Adipose tissue (tissue), 3 donors: ENCODE results near the gene LRP1-AS. TPM values are rescaled to one million over a fixed set of nuclear protein-coding genes. Genes with fewer than 3 reads are reported as not detected.

ENCODE experiments used
- H3K27ac ChIP-seq: one replicate; pipeline ENCODE4 v1.5.1; 2013; ENCODE audit warnings: low read depth, low read length
- WGBS, 3 donors: extraction: QIAGEN DNeasy Blood & Tissue Kit; methylation state at CpG; one replicate each; pipeline ENCODE4 v1.1.7; 2013; 5-methylcytosine and 5-hydroxymethylcytosine counted together
- polyA plus RNA-seq, 3 donors: library from polyadenylated mRNA; stranded (reverse); fragments of 200-250 nt; gene quantifications; one replicate each; pipeline ENCODE4 v1.2.3, GENCODE V29; 2013
- donor health status: healthy with polysubstance abuse.
- donor health status: Bipolar disorder and iron deficiency.
- donor health status: healthy.

Gene LRP1-AS
- polyA plus RNA-seq, 3 donors = not detected

DNA sequence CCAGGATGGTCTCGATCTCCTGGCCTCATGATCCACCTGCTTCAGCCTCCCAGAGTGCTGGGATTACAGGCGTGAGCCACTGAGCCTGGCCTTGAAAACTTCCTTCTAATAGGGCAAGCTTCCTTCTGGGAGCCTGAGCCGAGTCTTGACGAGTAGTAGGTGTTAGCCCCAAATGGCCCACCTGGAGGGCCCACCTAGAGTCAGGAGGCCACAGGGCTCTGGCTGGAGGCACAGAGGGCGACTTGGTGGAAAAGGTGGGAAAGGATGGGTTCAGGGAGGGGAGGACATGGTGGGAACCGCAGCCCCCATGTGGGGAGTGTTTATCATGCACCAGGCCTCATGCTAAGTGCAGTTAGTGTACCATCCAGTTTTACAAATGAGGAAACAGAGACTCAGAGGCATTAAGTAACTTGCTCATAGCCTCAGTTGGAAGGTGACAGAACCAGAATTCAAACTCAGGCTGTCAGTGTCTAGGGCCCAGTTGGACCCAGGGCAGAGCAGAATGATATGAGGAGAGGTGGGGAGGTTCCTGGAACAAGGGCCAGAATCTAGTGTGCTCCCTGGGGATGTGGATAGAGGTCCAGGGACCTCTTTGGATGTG, 3.1 kb upstream of the LRP1-AS start:
- 86 to 89% (median 87%) methylated on average over 6 of the region's 6 CpGs for WGBS, 3 donors
- no peak overlapping the region for H3K27ac ChIP-seq

- H3K27ac ChIP-seq = peak overlapping the region; percentile 51
- 39 to 63% (median 40%) methylated on average over 13 of the region's 13 CpGs for WGBS, 3 donors
Measured at GRCh38 chr12:57149245-57149900, 2.0 kb upstream of the LRP1-AS start.

GRCh38 chr12:57148469-57149244, 1.2 kb upstream of the LRP1-AS start:
- 23 to 65% (median 31%) methylated on average over 4 of the region's 4 CpGs for WGBS, 3 donors
- no peak overlapping the region for H3K27ac ChIP-seq

GRCh38 chr12:57146092-57146491, 1.3 kb downstream of the LRP1-AS start:
- H3K27ac ChIP-seq = no peak overlapping the region
- 51 to 74% (median 68%) methylated on average over 2 of the region's 2 CpGs for WGBS, 3 donors

DNA sequence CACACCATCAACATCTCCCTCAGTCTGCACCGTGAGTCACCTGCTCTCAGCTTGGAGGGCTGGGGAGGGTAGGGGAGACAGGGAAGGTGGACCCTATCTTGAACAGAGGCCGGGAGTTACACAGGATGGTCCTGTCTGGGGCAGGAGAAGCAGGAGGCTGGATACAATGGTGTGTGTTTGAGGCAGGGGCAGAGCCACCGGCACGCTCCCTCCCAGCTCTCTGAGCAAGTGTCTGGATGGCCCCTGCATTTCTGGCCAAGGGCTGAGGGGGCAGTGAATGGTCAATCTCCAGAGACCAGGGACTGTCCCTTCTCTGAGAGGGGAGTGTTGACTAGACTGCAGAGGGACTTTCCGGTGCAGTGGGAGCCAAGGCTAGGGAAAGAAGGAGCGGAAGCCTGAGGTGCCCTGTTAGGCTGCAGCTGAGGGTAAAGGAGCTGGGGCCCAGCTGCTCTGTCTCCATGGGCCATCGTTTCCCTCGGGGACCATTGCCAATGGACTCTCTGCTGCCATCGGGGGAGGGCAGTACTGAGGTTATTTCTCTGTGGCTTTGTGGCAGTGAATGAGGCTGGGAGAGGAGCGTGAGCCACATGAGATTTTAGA, 1.9 kb downstream of the LRP1-AS start:
- 58 to 73% (median 66%) methylated on average over 10 of the region's 10 CpGs for WGBS, 3 donors
- H3K27ac ChIP-seq = no peak overlapping the region

GRCh38 chr12:57143454-57143853, 4.0 kb downstream of the LRP1-AS start:
- no peak overlapping the region for H3K27ac ChIP-seq
- WGBS, 3 donors = 81% methylated on average over 4 of the region's 4 CpGs

- 61 to 70% (median 65%) methylated on average over 6 to 7 of the region's 7 CpGs for WGBS, 3 donors
Measured at GRCh38 chr12:57142727-57143126, 4.7 kb downstream of the LRP1-AS start.

DNA sequence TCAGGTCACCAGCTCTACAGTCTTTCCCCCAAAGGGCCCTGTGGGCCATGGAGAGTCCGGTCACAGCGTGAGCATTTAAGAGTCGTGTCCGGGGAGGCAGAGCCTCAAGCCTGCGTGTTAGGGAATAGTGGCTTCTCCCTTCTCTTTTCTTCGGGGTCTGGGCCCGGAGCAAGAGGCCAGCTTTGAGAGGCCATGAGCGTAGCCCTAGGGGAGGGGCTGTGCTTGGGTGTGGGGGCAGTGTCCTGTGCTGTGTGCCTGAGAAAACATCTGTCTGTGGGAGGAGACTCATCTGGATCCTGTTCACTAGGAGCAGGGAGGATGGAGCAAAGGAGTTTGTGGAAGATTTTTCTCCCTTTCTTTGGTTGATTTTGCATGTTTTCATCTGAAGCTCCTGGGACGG, 5.3 kb downstream of the LRP1-AS start:
- WGBS, 3 donors = 67 to 73% (median 72%) methylated on average over 9 of the region's 9 CpGs
- H3K27ac ChIP-seq = no peak overlapping the region

More at GRCh38 chr12:57142727-57143126, 4.7 kb downstream of the LRP1-AS start:
- H3K27ac ChIP-seq = no peak overlapping the region

DNA sequence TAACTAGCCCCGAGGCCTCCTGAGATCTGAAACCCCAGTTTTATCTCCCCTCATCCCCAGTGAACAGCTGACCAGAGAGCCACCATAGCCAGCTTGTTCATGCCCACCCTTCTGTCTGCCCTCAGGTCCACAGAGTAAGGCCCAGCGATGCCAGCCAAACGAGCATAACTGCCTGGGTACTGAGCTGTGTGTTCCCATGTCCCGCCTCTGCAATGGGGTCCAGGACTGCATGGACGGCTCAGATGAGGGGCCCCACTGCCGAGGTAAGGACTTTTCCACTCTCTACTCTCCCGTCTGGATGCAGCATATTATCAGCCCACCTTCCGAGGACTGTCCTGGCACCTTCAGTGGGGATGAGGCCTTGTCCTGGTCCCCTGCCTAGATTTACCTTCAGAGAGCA, 6.2 kb downstream of the LRP1-AS start:
- no peak overlapping the region for H3K27ac ChIP-seq
- WGBS, 3 donors = 84 to 88% (median 85%) methylated on average over 8 of the region's 8 CpGs

DNA sequence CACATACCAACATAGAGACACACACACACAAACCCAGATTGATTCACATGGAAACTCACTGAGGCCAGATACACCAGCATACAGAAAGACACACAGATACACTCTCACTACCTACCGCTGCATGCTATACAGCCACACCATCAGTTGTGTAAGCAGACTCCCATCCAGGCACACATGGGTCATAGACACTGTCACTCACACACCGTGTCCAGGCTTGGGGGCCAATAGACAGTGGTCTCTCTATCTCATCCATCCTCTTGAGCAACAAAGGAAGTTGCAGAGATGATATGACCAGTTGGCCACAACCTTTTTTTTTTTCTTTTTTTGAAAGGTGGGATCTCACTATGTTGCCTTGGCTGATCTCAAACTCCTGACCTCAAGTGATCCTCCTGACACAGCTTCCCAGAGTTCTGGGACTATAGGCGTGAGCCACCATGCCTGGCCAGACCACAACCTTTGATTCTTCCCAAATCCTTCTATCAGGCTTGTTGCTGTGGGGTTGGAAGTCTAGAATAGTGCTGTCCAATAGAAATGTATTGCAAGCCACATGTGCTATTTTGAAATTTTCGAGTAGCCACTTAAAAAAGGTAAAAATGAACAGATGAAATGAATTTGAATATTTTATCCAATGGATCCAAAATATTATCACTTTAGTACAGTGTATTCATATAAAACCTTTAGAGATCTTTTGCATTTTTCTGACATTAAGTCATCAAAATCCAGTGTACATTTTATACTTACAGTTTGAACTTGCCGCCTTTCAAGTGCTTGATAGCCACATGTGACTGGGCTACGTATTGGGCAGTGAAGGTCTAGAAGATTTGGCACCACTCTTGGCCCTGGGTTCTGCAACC, 7.4 kb downstream of the LRP1-AS start:
- 64 to 77% (median 71%) methylated on average over 6 of the region's 6 CpGs for WGBS, 3 donors
- no peak overlapping the region for H3K27ac ChIP-seq

- WGBS, 3 donors = 41 to 78% (median 46%) methylated on average over 13 of the region's 13 CpGs
- peak overlapping the region; percentile 49 for H3K27ac ChIP-seq
Measured at GRCh38 chr12:57138526-57139272, 8.7 kb downstream of the LRP1-AS start.

GRCh38 chr12:57135527-57136326, 11.7 kb downstream of the LRP1-AS start:
- WGBS, 3 donors = 28 to 61% (median 37%) methylated on average over 15 to 18 of the region's 18 CpGs
- H3K27ac ChIP-seq = peak overlapping the region; percentile 1

DNA sequence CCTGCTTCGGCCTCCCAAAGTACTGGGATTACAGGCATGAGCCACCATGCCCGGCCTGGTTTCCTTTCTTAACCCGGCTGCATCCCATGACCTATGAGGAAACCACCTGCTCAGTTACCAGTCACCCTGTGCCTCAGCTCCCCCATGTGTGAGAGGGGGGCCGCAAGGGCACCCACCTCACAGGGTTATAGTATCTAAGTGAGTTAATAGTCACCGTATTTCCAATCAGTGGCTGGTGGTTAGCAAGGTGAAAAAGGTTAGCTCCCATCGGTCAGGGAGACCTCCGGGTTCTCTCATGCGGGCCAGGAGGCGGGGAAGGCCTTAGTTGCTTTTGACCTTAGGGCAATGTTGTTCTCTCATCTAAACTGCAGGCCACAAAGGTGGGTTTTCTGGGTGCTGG, 12.5 kb downstream of the LRP1-AS start:
- no peak overlapping the region for H3K27ac ChIP-seq
- WGBS, 3 donors = 68 to 83% (median 73%) methylated on average over 9 of the region's 9 CpGs

DNA sequence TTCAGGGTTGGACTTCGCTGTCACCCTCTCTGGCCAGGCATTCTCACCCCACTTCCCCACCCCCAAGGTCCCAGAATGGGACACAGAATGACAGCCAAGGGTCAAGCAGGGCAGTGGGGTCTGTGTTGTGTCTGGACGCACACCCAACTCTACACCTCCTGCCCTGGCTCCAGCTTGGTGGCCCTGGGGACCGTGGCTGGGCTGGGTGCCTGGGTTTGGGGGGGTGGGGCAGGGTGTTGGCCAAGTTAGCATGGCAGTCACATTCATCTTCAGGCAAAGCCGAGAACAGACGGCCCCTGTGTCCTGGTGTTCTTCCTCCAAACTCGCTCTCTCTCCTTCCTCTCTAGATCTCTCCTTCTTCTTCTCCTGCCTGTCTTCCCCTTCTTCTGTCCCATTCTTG, 13.5 kb downstream of the LRP1-AS start:
- peak overlapping the region; percentile 36 for H3K27ac ChIP-seq
- 48 to 58% (median 52%) methylated on average over 5 to 6 of the region's 6 CpGs for WGBS, 3 donors

- WGBS, 3 donors = 58 to 66% (median 66%) methylated on average over 4 of the region's 4 CpGs
- H3K27ac ChIP-seq = no peak overlapping the region
Measured at GRCh38 chr12:57133013-57133569, 14.3 kb downstream of the LRP1-AS start.

GRCh38 chr12:57131896-57132744, 15.3 kb downstream of the LRP1-AS start:
- H3K27ac ChIP-seq = peak overlapping the region; percentile 4
- WGBS, 3 donors = 47 to 68% (median 52%) methylated on average over 9 of the region's 9 CpGs
